ENCODE measurements around the gene NOA1.

NOA1 gene

DNA sequence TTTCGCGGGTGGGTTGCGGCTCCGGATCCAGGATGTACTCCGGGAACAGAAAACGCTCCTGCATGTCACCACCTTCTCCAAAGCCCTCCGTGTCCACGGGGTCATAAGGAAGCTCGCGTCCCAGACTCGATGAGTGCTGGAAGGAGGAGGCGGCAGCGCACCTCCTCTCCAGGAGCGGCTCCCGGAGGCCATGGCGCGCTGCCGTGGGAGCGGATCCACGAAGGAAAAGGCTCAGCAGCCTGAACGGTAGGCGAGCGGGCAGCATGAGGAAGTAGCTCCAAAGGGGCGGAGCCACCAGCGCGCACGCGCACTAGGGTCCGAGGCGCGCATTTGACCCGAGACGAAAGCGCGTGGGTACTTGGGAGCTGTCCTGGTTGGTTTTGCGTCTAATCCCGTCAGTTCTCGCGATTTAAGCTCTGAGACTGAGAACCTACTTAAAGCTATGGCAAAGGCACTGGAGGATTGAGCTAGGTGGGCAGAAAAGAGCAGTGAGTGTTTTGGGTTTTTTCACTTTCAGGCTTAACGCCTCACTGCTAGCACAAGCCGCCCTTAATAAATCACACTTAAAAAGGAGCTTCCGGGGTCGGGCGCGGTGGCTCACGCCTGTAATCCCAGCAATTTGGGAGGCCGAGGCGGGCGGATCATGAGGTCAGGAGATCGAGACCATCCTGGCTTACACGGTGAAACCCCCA, at the start of gene NOA1:
Gene NOA1 (minus strand): TSS at position 286 of the 692 bp plus-strand sequence. CDS start 21 bp downstream, at position 265.
- peak; percentile 93 for DNase-seq

GRCh38 chr4:57023104-57023503, 45.7 kb upstream of the NOA1 start:
- DNase-seq = no peak

GRCh38 chr4:57020467-57021101, 43.2 kb upstream of the NOA1 start:
- no peak for DNase-seq

DNA sequence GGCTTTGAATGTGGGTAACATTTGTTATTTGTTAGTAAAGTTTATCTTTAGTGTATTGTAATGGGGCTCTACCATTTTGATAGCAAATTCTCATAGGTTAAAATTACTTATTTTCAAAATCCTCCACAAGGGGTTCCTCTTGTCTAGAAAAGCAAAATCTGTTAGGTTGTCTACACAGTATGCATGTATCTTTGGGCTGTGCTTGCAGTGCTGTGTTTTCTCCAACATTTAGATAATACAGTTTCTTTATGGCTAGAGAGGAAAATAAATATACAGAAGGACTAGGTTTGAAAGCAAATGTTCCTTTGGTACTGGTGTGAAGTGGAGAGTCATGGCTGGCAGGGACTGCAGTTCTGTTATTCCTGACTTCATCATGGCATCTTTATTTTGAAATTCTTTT, 41.6 kb upstream of the NOA1 start:
- DNase-seq = no peak

- DNase-seq = no peak
These were observed 36.2 kb upstream of the NOA1 start for GRCh38 chr4:57013543-57014120.

GRCh38 chr4:56999751-57000150, 22.3 kb upstream of the NOA1 start:
- no peak for DNase-seq

- DNase-seq = no peak
These were observed 18.1 kb upstream of the NOA1 start for GRCh38 chr4:56995525-56995924.

GRCh38 chr4:56990109-56990905, 12.9 kb upstream of the NOA1 start:
- DNase-seq = no peak

- DNase-seq = no peak
These were observed 9.5 kb upstream of the NOA1 start for GRCh38 chr4:56986952-56987351.

- no peak for DNase-seq
These were observed 8.8 kb upstream of the NOA1 start for GRCh38 chr4:56986192-56986591.

DNA sequence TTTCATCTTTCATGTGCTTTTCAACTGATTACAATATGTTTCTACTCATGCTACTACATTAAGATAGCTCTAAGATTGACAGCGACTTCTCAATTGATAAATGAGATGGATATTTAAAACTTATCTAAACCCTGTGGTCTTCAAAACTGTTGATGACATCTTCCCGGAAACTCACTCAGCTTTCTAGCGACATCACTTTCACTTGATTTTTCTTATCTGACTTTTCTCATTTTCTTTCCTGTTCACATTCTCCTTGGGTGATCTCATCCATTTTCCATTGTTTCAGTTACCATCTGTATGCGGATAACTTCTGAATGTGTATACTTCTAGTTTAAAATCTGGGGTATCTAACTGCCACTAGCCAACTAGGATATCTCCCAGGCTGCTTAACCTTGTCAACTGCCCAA, 4.4 kb upstream of the NOA1 start:
- DNase-seq = no peak

GRCh38 chr4:56979421-56980072, 2.1 kb upstream of the NOA1 start:
- DNase-seq = peak; percentile 40

- peak; percentile 83 for DNase-seq
These were observed 1.4 kb upstream of the NOA1 start, which contains the start of gene POLR2B for GRCh38 chr4:56978750-56979303. Gene POLR2B (plus strand): TSS chr4:56978896. CDS start chr4:56978986, 90 bp downstream.

DNA sequence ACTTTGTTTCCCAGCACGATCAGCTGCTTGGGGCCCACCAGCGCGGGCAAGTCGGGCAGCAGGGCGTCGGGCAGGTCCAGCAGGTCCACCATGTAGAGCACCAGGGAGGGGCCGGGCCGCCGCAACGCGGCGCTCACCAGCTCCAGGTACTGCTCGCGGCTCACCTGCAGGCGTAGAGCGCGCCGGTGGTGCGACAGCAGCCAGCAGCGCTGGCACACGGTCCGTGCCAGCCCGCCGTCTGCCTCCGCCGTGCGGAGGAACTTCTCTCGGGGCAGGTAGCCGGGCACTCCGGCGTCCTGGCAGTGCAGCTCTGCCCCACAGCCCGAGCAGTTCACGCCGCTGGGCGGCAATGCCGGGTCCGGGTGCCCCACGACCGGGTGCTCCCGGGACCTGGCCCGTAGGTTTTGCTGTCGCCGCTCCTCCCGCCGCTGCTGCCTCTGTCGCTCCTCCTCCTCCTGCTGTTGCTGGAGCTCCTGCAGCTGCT, 527 bp downstream of the NOA1 start:
- peak; percentile 47 for DNase-seq

DNA sequence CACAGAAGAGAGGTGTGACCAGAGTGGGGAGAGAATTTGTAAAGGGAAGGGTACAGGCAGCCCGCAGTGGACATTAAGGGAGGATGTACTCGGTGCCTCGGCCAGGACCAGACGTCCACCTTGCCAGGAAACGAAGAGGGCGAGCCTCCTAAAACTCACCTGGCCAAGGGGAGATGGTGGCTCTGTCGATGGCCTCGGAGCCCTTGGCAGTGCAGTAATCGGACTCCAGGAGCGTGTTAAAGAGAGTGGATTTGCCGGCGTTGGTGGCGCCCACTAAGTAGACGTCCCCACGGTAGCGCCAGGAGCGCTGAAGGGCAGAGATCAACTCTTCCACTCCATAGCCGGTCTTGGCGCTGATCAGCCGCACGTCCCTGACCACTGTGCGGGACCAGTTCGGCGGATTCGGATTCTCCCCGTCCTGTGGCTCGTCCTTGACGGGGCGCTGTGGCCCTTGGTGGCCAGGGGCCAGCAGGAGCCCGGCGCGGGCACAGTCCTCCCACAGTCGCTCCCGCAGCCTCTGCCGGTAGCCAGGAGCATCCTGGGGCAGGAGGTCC, 1.0 kb downstream of the NOA1 start:
- no peak for DNase-seq

- DNase-seq = no peak
These were observed 4.1 kb downstream of the NOA1 start for GRCh38 chr4:56973336-56973735.

DNA sequence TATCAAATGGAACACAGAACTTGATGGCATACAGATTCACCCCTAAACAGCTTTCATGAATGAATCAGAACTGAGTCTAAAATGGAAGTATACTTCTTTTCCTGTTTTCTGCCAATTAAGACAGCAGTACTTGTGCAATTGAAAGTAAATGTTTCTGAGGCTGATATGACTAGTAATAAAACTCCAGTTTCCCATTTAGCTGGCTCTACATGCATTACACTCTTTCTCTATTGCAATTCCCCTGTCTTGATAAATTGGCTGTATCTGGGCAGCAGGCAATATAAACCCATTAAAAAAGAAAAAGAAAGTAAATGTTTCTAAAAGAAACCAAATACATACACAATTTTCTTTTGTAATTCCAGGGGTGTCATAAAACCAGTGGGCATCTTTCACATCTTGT, 4.6 kb downstream of the NOA1 start:
- no peak for DNase-seq

DNA sequence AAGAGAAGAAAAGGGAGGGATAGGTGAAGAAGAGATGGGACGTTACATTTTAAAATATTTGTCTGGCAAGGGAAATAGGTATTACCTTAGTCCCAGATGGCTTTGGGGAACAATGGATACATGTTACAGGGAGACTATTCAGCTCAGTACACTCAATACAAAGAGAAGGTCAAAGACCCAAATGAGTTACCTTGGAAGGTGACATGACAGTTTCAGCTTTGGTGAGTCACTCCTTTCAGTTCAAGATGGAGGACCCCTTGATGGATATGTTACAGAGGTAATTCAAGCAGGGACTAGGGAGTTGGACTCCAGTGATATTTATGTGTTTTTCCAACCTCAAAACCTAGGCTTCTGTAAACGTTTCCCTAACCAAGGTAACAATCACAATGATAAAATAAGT, 5.0 kb downstream of the NOA1 start:
- no peak for DNase-seq

- no peak for DNase-seq
These were observed 6.0 kb downstream of the NOA1 start for GRCh38 chr4:56971383-56971782.

GRCh38 chr4:56961107-56961500, 16.3 kb downstream of the NOA1 start:
- no peak for DNase-seq

GRCh38 chr4:56959100-56959499, 18.3 kb downstream of the NOA1 start:
- DNase-seq = no peak

- DNase-seq = no peak
These were observed 19.3 kb downstream of the NOA1 start for GRCh38 chr4:56958111-56958517.
